Measurements from ENCODE around the gene DHODH. TPM values are rescaled to one million over a fixed set of nuclear protein-coding genes. Genes with fewer than 3 reads are reported as not detected.

DHODH gene
- total and polyA plus RNA-seq, 2 of the 8 experiments (the other 6 are each of a cell fraction or from before 2014, with no cell fraction given) = 9.1 to 19.4 TPM

DNA sequence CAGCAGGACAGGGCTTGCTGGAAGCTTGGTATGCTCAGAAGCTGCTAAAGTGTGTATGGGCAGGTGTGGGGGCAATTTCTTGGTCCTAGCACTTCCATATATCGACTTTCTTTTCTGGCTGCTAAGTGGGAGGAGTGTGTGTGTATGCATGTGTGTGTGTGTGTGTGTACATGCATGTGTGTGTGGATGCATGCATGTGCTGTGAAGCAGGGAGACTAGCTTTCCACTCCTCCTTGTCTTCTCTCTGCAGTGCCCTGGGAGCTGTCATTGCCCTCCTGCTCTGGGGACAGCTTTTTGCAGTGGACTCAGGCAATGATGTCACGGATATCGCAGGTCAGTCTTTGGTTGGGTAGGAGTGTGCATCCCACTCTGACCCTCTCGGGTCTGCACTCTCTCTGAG lies 47.4 kb downstream of the DHODH start:
- DNase-seq (ENCODE audit: low read depth in 1 of 2, low spot score in 2 of 2) = no peak
- WGBS, 2 experiments (ENCODE audit: extremely low coverage in 1 of 2, insufficient coverage in 1 of 2, insufficient read length in 1 of 2, insufficient replicate concordance in 2 of 2, low coverage in 1 of 2, low lambda C conversion rate in 2 of 2, missing lambda C conversion rate in 1 of 2) = 81% methylated on average over 4 of the region's 4 CpGs; no CpG with 5 or more reads in 1 of the 2 experiments
- Histone ChIP-seq H2BK15ac (ENCODE audit: low read length) (no peak overlapping the region), H3K4ac (replicated peaks; ENCODE audit: insufficient read length, low read depth, low read length) (no peak overlapping the region), H3K9me3 (ENCODE audit: insufficient read depth in 2 of 2, low read depth in 1 of 2, low read length in 1 of 2) (no peaks in the 10 kb centered on the region), H3K4me3 (ENCODE audit: extremely low read depth in 1 of 4, insufficient read depth in 2 of 4, low read depth in 3 of 4, low read length in 4 of 4) (no peak overlapping the region), H3K27me3 (replicated peaks in 1 of 4; ENCODE audit: control insufficient read depth in 3 of 4, extremely low read depth in 1 of 4, insufficient read depth in 3 of 4, low read length in 3 of 4) (no peaks in the 10 kb centered on the region), H4K91ac (replicated peaks; ENCODE audit: insufficient read length, low read length) (no peak overlapping the region), H4K20me1 (replicated peaks in 1 of 2; ENCODE audit: control insufficient read depth in 1 of 2, insufficient read depth in 2 of 2, low read length in 2 of 2) (no peaks in the 10 kb centered on the region), H3K27ac (ENCODE audit: low read depth, low read length) (no peak overlapping the region), H4K8ac (ENCODE audit: extremely low read depth, insufficient read depth, low read length) (no peak overlapping the region), H3K4me1 (replicated peaks in 1 of 4; ENCODE audit: control insufficient read depth in 3 of 4, insufficient read depth in 4 of 4, low read length in 3 of 4) (no peaks in the 10 kb centered on the region), H2BK12ac (ENCODE audit: low read depth, low read length) (no peak overlapping the region), H3K56ac (replicated peaks; ENCODE audit: insufficient read length, low read depth, low read length) (no peak overlapping the region), H2BK20ac (ENCODE audit: low read length) (no peak overlapping the region), H3K79me2 (ENCODE audit: control insufficient read depth in 1 of 2, insufficient read depth in 2 of 2, low read length in 2 of 2) (no peaks in the 10 kb centered on the region), H3K18ac (ENCODE audit: extremely low read depth, low read length) (no peak overlapping the region), H2AFZ (ENCODE audit: low read length) (no peak overlapping the region), H4K5ac (ENCODE audit: insufficient read length, low read depth, low read length) (no peak overlapping the region), H3K79me1 (ENCODE audit: low read depth, low read length) (no peaks in the 10 kb centered on the region), H3K23me2 (ENCODE audit: low read depth, low read length) (no peaks in the 10 kb centered on the region), H3K36me3 (ENCODE audit: control insufficient read depth in 2 of 4, insufficient read depth in 4 of 4, low read length in 3 of 4) (no peaks in the 10 kb centered on the region), H3K14ac (ENCODE audit: insufficient read length) (no peak overlapping the region), H2AK5ac (ENCODE audit: low read depth, low read length) (no peak overlapping the region), H3K4me2 (ENCODE audit: insufficient read depth in 1 of 2, low read depth in 2 of 2, low read length in 2 of 2) (no peak overlapping the region), H3K9ac (replicated peaks in 1 of 4; ENCODE audit: extremely low read depth in 1 of 4, low read depth in 3 of 4, low read length in 3 of 4) (no peak overlapping the region), H3K23ac (ENCODE audit: insufficient read length) (no peak overlapping the region), H2BK5ac (ENCODE audit: low read depth, low read length) (no peak overlapping the region), H2BK120ac (replicated peaks; ENCODE audit: low read depth, low read length) (no peak overlapping the region)
- no peak for FAIRE-seq
- ChIA-PET CTCF (ENCODE audit: partially characterized antibody) (no interaction called here), POLR2A (ENCODE audit: partially characterized antibody) (no interaction called here)
- TF ChIP-seq ZNF274 (IDR thresholded peaks at IDR 0.05; ENCODE audit: borderline replicate concordance, extremely low read depth, low read length) = no peak
- TF ChIP-seq POLR2AphosphoS5 (IDR thresholded peaks at IDR 0.05; ENCODE audit: low read depth, low read length) = no peak
- TF ChIP-seq RNF2 (IDR thresholded peaks at IDR 0.05; ENCODE audit: borderline replicate concordance, low read depth, low read length, missing control alignments, poor library complexity, severe bottlenecking) = no peak
- no peak for TF ChIP-seq SIN3A (conservative IDR thresholded peaks at IDR 0.05 in 1 of 2, IDR thresholded peaks at IDR 0.05 in 1 of 2; ENCODE audit: low read depth in 1 of 2, low read length in 2 of 2)
- no peak for TF ChIP-seq BCL11A (IDR thresholded peaks at IDR 0.05; ENCODE audit: low read depth in 2 of 2, low read length in 2 of 2)
- no peak for TF ChIP-seq GTF2F1 (IDR thresholded peaks at IDR 0.05; ENCODE audit: borderline replicate concordance, low read depth, low read length)
- no peak for TF ChIP-seq RXRA (IDR thresholded peaks at IDR 0.05; ENCODE audit: insufficient read depth, low read depth, low read length)
- TF ChIP-seq CBX5 (IDR thresholded peaks at IDR 0.05; ENCODE audit: low read depth, low read length) = no peak
- no peak for TF ChIP-seq GABPA (IDR thresholded peaks at IDR 0.05; ENCODE audit: borderline replicate concordance, insufficient read depth, low read length)
- TF ChIP-seq BACH1 (IDR thresholded peaks at IDR 0.05; ENCODE audit: low read length) = no peak
- no peak for TF ChIP-seq HDAC2 (IDR thresholded peaks at IDR 0.05; ENCODE audit: borderline replicate concordance in 1 of 2, low read depth in 2 of 2, low read length in 2 of 2)
- TF ChIP-seq CREB1 (IDR thresholded peaks at IDR 0.05) = no peak
- no peak for TF ChIP-seq EGR1 (IDR thresholded peaks at IDR 0.05; ENCODE audit: borderline replicate concordance, low read depth, low read length)
- TF ChIP-seq TBP (IDR thresholded peaks at IDR 0.05; ENCODE audit: low read depth, low read length) = no peak
- no peak for TF ChIP-seq POLR2A (IDR thresholded peaks at IDR 0.05; ENCODE audit: control extremely low read depth in 1 of 2, low read depth in 2 of 2, low read length in 2 of 2)
- TF ChIP-seq ASH2L (IDR thresholded peaks at IDR 0.05; ENCODE audit: low read length) = no peak
